PC-9 (cell line): ENCODE results near the gene PYURF. TPM values are rescaled to one million over a fixed set of nuclear protein-coding genes. Genes with fewer than 3 reads are reported as not detected.

Experiments
- BruUV-seq: library from RNA; stranded (reverse); fragments of 400-500 nt; replicated peaks from 2 replicates; lab custom pipeline; 2021; lab: Mats Ljungman, UMichigan
- CTCF ChIA-PET: fragments of 300-600 bp; sonication (Branson Sonifier 250); formaldehyde crosslinking; loops from one replicate; lab custom pipeline; 2022; ENCODE audit warnings: antibody characterized with exemption; lab: Charles Lee
- POLR2A ChIA-PET: fragments of 300-600 bp; sonication (Branson Sonifier 250); formaldehyde crosslinking; loops from one replicate; lab custom pipeline; 2022; ENCODE audit warnings: antibody characterized with exemption; ENCODE audit not compliant: unreplicated experiment; lab: Charles Lee
- DNase-seq, 2 experiments: peaks; one replicate each; pipeline versions ENCODE4 v3.0.0 to v3.0.0-alpha.2; 2015 to 2022; ENCODE audit warnings: mixed read lengths in 1 of 2
- H2AFZ ChIP-seq: fragments of 200-600 bp; sonication (generic); 2 replicates; pipeline ENCODE4 v1.8.1; 2017; ENCODE audit warnings: antibody characterized with exemption
- H3F3A ChIP-seq: fragments of 200-600 bp; sonication (generic); 2 replicates; pipeline ENCODE4 v1.8.1; 2017; ENCODE audit warnings: antibody characterized with exemption, mild to moderate bottlenecking, low read depth; ENCODE audit not compliant: insufficient read depth
- H3K27ac ChIP-seq: fragments of 200-600 bp; sonication (generic); 2 replicates; pipeline ENCODE4 v1.6.1; 2016; ENCODE audit warnings: mixed run types
- H3K27me3 ChIP-seq: fragments of 200-600 bp; sonication (generic); 2 replicates; pipeline ENCODE4 v1.6.1; 2016; ENCODE audit warnings: low read depth, mixed run types; ENCODE audit not compliant: insufficient read depth
- H3K36me3 ChIP-seq: fragments of 200-600 bp; sonication (generic); 2 replicates; pipeline ENCODE4 v1.6.1; 2016; ENCODE audit warnings: low read depth, mixed run types
- H3K4me1 ChIP-seq: fragments of 200-600 bp; sonication (generic); replicated peaks from 2 replicates; pipeline ENCODE4 v1.6.1; 2016; ENCODE audit warnings: mixed run types; ENCODE audit not compliant: insufficient read depth
- H3K4me2 ChIP-seq: fragments of 200-600 bp; sonication (generic); 2 replicates; pipeline ENCODE4 v1.6.1; 2017; ENCODE audit warnings: mixed run types
- H3K4me3 ChIP-seq: fragments of 200-600 bp; sonication (generic); 2 replicates; pipeline ENCODE4 v1.6.1; 2016; ENCODE audit warnings: mixed run types
- H3K79me2 ChIP-seq: fragments of 200-600 bp; sonication (generic); 2 replicates; pipeline ENCODE4 v1.6.1; 2017; ENCODE audit warnings: low read depth, mixed run types
- H3K9me2 ChIP-seq: fragments of 200-600 bp; sonication (generic); 2 replicates; pipeline ENCODE4 v1.8.1; 2017; ENCODE audit warnings: mild to moderate bottlenecking; ENCODE audit not compliant: insufficient read depth
- H3K9me3 ChIP-seq: fragments of 200-600 bp; sonication (generic); 2 replicates; pipeline ENCODE4 v1.8.1; 2016; ENCODE audit warnings: low read depth; ENCODE audit not compliant: insufficient read depth
- H4K20me1 ChIP-seq: fragments of 200-600 bp; sonication (generic); 2 replicates; pipeline ENCODE4 v1.8.1; 2017; ENCODE audit not compliant: insufficient read depth
- CTCF ChIP-seq: fragments of 200-600 bp; sonication (generic); conservative IDR thresholded peaks from 2 replicates; pipeline ENCODE4 v1.6.1; 2017; ENCODE audit warnings: mixed run types, antibody characterized with exemption, mild to moderate bottlenecking, moderate library complexity
- EZH2 ChIP-seq: fragments of 200-600 bp; sonication (generic); IDR thresholded peaks from 2 replicates; pipeline ENCODE4 v1.8.0; 2017; ENCODE audit warnings: antibody characterized with exemption, low read depth
- intact Hi-C: fragments of 100-400 bp; cut with micrococcal nuclease; formaldehyde crosslinking; loops from one replicate; pipeline ENCODE4 v1.10.0; 2022; ENCODE audit not compliant: unreplicated experiment
- total RNA-seq: library from RNA; stranded (reverse); gene quantifications from 2 replicates; pipeline ENCODE4 v1.2.3, GENCODE V29; 2021

The PYURF gene
- total RNA-seq, 1 experiment from 2014 or later: 55.0 TPM

- TF ChIP-seq CTCF (no peak), EZH2 (no peak)
- Histone ChIP-seq H3K27ac (no peak overlapping the region), H3K4me1 (peaks cover 13% of the 10 kb centered on the region), H3F3A (no peaks in the 10 kb centered on the region), H3K4me2 (no peak overlapping the region), H3K4me3 (no peak overlapping the region), H4K20me1 (no peaks in the 10 kb centered on the region), H3K36me3 (no peaks in the 10 kb centered on the region), H3K9me3 (no peaks in the 10 kb centered on the region), H3K79me2 (no peaks in the 10 kb centered on the region), H2AFZ (no peak overlapping the region), H3K9me2 (no peaks in the 10 kb centered on the region), H3K27me3 (no peaks in the 10 kb centered on the region)
- DNase-seq: no peak
- ChIA-PET POLR2A (no interaction called here), CTCF (interaction anchor here (0.6 kb wide), 1 partner anchor 138 kb away, joined by 3 read pairs; no protein-coding TSS in a partner anchor)
- intact Hi-C loops: no loop called here
- no TSS peak for BruUV-seq
Measured at GRCh38 chr4:88531549-88531948, 8.0 kb upstream of the PYURF start.

DNA sequence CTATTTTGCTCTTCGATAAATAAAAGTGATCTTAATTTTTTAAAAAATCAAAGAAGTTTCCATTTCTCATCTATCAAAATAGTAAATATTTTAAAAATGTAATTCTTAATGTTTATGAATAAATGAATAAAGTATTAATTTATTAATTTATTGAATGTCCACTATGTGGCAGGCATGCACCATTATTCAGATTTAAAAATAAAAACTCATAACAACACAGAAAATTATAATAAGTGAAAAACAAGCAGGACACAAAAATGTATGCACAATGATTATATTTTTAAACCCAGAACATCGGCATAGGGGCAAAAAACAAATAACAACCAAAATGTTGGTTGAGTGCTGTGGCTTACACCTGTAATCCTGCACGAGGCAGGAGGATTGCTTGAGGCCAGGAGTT, 5.3 kb upstream of the PYURF start:
- H3K27me3 ChIP-seq: no peaks in the 10 kb centered on the region
- no peaks in the 10 kb centered on the region for H3F3A ChIP-seq
- no peak for DNase-seq
- ChIA-PET POLR2A (no interaction called here), CTCF (no interaction called here)
- peaks cover 20% of the 10 kb centered on the region for H3K4me1 ChIP-seq
- TF ChIP-seq CTCF (peak; percentile 55), EZH2 (no peak)
- intact Hi-C loops: loop anchor here (2.0 to 10.0 kb wide), 5 partner anchors 130 to 906 kb away; partner anchors contain the start of gene TIGD2
- no peaks in the 10 kb centered on the region for H3K9me2 ChIP-seq
- no peak overlapping the region for H3K4me2 ChIP-seq
- H3K79me2 ChIP-seq: peaks cover 5% of the 10 kb centered on the region
- no TSS peak for BruUV-seq
- no peaks in the 10 kb centered on the region for H3K9me3 ChIP-seq
- no peak overlapping the region for H3K4me3 ChIP-seq
- H4K20me1 ChIP-seq: no peaks in the 10 kb centered on the region
- no peak overlapping the region for H2AFZ ChIP-seq
- no peaks in the 10 kb centered on the region for H3K36me3 ChIP-seq
- H3K27ac ChIP-seq: no peak overlapping the region

DNA sequence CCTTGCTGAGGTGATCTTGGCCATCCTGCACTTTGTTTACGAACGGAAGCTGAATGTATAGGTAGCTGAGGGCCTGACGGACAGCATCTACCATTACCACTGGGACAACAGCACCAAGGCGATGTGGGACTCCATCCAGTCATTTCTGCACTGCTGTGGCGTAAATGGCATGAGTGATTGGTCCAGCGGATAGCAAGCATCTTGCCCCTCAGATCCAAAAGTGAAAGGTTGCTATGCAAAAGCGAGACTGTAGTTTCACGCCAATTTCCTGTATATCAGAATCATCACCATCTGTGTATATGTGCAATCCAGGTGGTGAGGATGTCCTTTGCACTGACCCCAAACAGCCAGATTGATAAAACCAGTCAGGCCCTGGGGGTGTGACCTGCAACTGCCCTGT, 4.2 kb upstream of the PYURF start:
- H3K4me2 ChIP-seq: no peak overlapping the region
- peaks cover 20% of the 10 kb centered on the region for H3K4me1 ChIP-seq
- H3K79me2 ChIP-seq: peaks cover 14% of the 10 kb centered on the region
- H3K9me3 ChIP-seq: no peaks in the 10 kb centered on the region
- H3K27ac ChIP-seq: no peak overlapping the region
- no peak overlapping the region for H3K4me3 ChIP-seq
- no TSS peak for BruUV-seq
- no peaks in the 10 kb centered on the region for H3K36me3 ChIP-seq
- POLR2A ChIA-PET: interaction anchor here (0.7 kb wide), 1 partner anchor 411 kb away, joined by 3 read pairs; no protein-coding TSS in a partner anchor
- no peak overlapping the region for H2AFZ ChIP-seq
- H4K20me1 ChIP-seq: no peaks in the 10 kb centered on the region
- no peaks in the 10 kb centered on the region for H3F3A ChIP-seq
- H3K27me3 ChIP-seq: no peaks in the 10 kb centered on the region
- CTCF ChIA-PET: interaction anchor here (0.6 to 1.2 kb wide), 3 partner anchors 131 to 323 kb away, joined by 3 to 5 read pairs (median 4); no protein-coding TSS in a partner anchor
- DNase-seq: no peak
- TF ChIP-seq EZH2 (no peak), CTCF (no peak)
- intact Hi-C loops: loop anchor here (2.0 to 10.0 kb wide), 5 partner anchors 131 to 907 kb away; partner anchors contain the start of gene TIGD2
- H3K9me2 ChIP-seq: no peaks in the 10 kb centered on the region
